GM21825 (cell line): ENCODE measurements around the gene CACNB2.

Experiments
- ATAC-seq: cut with Tn5 transposase; IDR thresholded peaks from one replicate; pipeline ENCODE4 v1.9.1; 2021; ENCODE audit warnings: mild to moderate bottlenecking, moderate library complexity; ENCODE audit not compliant: unreplicated experiment

CACNB2 gene

DNA sequence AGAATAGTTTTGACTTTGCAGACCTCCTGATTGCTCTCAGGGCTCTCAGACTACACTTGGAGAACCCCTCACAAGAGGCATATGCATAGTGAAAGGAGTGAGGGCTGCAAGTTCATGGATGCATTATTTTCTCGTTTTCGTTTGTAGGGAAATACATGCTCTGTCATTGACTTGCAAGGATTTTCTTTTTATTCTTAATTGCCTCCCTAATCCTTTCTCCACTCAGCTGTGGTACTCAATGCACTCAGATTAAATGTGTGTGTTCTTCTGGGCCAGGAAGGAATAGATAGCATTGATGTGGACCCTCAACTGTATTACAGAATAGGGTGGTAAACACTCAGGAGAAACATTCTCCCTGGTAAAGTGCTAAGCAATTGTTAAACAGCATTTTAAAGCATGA is 188.7 kb downstream of the CACNB2 start:
- no peak for ATAC-seq

DNA sequence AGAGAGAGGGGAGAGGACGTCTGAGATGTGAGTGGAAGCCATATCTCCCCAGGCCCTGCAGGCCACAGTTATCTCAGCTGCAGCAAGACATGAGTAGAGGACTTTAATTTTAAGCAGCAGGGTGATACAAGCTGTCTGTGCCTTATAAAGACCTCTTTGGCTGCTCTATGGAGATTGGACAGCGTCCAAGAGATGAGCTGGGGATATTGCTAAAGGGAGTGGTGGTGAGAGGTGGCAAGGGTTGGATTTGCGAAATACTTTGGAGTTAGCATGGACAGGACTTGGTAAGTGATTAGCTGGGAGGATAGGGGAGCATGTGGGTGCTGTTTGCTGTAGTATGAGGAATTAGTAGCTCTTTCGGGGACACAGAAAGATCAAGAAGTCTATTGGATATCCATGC is 191.8 kb downstream of the CACNB2 start:
- no peak for ATAC-seq

DNA sequence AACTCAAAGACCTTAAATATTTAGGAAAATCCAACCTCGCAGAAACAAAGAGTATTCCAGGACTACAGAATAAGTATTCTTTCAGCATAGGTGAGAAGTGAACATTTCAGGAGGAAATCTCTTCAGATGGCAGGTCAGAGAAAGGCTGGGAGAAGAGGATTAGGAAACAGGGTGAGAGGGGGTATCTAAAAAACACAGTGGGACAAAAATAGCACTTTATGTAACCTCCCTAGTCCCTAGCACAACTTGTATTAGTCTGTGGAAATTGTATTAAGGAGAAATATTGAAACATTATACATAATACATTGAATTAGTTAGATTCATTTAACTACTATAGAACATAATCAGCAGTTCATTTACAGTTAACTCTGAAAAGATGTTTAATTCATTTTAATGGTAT is 192.3 kb downstream of the CACNB2 start:
- ATAC-seq = no peak

DNA sequence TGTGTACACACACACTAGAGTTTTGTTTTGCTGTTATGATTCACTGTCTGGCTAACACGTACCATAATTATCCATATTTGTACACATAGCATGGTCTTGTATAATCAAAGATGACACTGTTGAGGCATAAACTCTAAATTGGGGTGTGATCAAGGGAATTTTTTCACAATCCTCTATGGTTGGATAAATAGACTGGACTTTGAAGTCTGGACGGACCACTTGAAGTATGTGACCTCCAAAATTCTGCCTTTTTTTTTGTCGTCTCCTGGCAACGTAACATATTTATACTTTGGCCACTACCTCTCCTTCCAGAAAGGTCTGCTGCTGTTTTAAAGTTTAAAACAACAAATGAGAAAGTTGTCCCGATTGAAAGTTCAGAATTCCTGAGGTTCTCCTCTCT is 193.4 kb downstream of the CACNB2 start:
- ATAC-seq = no peak

DNA sequence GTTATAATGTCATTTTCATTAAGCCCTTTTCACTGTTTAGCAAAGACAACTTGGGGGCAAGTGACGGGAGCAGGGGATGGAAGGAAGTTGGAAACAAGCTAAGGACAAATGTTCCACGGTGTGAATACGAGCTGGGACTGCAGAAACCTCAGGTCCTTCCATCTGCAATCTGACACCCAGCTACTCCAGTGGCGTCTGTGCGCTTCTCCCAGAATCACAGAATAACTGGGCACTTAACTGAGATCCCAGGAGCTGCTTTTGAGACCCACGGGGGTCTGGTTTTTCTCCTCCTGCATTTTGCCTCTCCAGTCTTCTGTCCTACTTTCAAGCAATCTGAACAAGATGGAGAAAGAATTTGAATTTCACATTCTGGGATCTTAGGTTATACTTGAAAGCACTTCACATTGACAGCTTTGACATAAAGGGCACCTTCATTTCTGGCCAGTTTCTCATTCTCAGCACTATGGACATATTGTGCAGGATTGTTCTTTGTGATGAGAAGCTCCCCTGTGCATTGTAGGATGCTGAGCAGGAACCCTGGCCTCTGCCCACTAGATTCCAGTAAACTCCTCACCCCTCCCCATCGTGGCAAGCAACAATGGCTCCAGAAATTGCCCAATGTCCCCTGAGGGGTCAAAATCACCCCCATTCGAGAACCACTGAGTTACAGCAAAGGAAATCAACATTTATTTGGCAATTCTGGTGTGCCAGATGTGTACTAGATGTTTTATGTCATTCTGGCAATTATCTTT is 194.1 kb downstream of the CACNB2 start:
- no peak for ATAC-seq

DNA sequence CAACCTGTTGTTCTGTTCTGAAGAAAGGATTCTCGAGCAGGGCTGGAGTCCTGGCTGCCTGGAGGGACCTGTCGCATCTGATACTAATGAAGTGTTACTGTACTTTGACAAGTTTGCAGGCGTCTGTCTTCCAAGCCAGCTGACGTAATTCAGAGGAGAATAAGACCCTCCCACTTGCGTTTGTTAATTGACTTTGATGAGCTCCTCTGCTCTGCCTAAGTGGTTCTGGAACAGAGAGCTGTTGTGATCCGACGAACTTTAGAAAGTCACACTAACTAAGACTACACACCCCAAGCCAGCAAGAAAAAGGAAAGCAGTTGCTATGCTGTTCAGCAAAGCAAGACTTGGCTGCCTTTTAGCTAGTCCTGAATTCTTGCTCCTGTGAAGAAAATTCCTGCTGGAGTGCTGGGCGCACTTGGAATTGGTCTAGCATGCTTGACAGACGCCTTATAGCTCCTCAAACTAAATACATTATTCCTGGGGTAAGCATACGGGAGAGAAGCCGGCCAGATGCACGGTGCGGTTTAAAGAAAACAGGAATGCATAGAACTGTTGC is 200.3 kb downstream of the CACNB2 start:
- no peak for ATAC-seq

DNA sequence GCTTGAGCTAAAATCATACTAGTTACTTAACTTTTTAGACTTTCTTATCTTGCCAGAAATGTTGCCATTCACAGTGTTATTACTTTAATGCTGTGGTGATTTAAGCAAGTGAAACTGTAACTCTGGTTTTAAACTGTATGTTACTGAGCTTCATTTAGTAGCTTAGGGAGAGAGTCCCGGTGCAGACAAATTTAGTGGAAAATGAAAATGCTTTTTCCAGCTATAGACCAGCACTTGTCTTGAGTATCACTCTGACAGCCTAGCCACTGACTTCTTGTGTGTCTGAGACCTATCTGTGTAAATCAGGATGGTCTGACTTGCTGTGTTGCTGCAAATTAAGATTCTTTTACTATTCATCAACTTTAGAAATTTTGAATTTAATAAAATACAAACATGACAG is 200.8 kb downstream of the CACNB2 start:
- no peak for ATAC-seq

DNA sequence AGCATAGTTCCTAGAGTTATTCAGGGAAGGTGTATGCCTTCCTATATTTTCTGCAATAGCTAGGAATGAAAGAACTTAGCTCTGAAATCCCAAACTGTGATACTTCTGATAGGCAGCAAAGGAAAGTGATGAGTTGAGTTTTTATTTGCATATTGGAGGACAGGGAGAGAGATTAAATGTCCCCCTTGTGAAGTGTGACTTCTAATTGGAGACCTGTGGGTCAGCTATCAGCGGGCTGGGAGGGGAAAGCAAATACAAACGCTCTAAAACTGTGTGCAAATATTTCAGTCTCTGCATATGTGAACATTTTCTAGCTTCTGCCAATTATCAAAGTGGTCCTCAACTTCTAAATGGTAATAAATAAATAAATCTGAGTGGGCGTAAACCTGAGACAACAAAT is 203.3 kb downstream of the CACNB2 start:
- ATAC-seq = no peak

DNA sequence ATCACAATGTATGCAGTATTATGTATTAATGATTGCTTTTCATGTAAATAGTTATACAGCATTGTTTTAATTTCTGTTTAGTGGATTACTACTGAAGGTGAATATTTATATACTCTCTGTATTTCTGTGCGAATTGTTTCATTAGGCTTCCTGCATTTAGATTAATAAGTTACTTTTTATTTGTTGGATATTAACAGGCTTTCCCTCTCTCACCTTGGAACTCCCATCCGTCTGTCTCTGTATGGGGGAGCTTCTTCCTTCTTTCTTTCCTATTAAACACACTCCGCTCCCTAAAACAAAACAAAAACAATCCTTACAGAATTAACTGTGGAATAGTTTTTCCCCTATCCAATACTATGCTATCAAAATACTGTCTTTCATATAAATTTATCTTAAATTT is 205.1 kb downstream of the CACNB2 start:
- no peak for ATAC-seq

DNA sequence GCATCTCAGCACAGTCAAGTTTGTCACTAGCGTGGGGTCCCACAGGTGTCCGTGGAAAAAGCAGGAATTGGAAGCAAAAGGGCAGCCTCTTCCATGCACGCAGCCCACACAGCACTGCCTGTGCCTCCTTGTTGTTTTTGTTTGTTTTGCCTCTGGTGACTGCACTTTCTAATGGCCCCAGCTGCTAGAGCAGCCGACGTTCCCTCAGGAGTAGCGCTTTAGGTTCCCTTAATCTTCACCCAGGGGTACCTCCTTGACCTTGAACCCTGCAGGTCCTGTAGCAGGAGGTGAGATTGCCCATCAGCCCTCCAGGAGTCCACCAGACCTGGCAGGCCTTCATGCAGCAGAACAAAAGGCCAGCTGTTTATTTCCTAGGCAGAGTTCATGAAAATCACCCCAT is 210.1 kb downstream of the CACNB2 start:
- ATAC-seq = no peak

DNA sequence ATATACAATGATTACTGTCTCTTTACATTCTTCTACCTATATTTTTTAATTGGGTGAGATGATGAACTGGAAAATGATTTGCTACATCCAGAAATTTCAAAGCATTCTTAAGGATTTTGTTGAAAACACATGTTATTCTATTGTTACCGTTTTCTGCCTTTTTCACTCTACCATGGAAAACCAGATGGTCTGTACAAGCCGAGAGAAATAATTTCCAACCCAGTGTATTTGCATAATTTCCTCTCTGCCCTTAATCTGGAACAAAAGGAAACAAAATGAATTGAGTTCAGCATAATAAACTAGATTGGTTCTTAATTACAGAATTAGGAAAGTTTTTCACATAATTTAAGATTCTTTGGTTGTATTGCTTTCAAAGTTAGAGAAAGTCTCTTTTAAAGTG is 211.2 kb downstream of the CACNB2 start:
- ATAC-seq = no peak

DNA sequence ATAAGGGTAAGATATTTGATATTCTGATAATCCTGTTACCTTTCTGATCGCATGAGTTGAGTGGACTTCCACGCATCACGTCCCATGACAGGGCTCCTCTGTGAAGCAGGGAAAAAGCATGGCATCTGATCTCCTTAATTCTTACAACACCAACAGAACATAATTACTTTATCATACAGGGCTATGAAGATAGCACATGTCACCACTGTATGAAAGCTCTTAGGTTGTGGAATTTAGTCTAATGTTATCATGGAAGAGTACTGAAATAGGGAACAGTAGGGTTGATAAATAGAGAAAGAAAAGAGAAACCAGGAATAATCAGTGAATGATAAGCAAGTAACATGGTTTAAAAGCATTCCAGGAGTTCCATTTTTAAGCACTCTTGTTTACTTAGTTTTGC is 212.0 kb downstream of the CACNB2 start:
- no peak for ATAC-seq

DNA sequence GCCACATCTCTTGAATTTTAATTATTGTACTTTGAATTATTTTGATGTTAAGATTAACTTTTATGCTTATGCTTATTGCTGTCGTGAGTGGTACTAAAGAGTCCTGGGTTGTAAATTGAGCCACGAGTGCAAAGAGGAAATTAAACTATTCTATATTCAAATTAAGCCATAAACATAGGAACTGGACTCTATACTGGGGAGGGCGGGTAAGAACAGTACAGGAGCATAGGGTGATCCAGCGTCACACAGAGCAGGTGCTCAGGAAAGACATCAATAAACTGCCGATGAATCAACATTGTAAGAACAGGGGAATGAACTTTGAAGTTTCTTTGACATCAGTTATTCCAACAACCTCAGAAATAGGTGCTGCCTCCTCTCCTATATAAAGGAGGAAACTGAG is 219.6 kb downstream of the CACNB2 start:
- no peak for ATAC-seq

DNA sequence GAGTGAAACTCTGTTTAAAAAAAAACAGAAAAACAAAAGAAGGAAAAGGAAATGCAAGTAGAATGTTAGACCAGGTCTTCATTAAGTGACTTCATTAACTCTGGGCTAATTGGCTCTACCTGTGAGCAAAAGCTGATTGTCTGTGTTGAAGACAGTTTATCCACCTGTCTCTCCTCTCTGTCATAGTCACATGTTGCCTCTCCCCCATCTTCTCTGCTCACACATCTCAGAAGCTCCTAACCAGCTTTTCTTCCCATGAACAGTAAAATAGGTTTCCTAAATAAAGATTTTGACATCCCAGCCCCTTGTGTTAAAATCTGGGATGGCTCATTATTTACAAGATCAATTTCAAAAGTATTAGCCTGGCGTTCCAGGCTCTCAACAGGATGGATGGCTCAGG is 222.7 kb downstream of the CACNB2 start:
- no peak for ATAC-seq

DNA sequence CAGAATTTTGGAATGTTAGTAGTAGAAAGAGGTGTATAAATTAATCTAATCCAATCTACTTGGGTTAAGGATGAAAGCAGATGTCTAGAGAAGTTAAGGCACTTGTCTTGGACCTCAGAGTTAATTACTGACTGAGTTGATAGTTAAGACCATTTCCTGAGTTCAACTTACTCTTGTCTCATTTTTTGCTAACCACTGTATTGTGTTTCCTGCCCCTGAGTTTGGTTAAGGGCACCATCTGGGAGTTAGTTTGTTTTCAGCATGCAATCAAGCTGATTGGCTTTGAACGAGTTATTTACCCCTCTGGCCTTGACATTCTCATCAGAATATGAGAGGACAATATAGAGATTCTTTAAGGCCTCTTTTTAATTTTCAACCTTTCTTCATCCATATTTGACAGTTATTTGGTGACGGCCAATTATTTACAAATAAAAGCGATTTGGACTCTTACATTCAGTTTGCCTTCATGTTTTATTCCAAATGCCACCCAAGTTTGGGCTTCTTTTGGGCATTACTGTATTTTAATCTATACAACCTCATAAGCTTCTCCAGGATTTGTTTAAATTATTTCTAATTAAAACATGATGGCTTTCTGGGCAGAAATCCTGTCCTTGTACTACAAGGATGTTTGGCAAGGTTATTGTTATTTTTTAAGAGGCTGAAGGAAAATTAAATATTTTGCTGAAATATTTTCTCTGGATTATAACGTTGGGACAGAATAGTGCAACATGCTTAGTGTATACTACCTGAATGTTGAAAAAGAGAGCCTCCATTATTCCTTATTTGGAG is 225.0 kb downstream of the CACNB2 start:
- peak; percentile 93 for ATAC-seq

DNA sequence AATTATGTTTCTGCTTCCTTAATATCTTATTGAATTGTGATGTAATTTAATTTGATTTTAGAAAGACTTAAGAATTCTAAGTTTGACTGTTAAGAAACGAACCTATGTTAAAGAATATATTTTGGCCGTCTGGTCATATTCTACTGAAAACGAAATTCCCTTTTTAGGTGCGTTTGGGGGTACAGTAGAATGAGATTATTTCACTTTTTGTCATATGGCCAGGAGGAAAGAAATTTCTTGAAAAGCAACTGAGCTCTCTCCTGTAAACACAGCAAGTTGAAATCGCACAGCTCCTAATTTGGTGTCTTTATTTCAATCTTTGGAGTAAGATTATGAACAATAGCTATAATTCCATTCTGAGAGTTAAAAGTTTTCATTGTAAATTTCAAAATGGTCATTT is 227.6 kb downstream of the CACNB2 start:
- no peak for ATAC-seq

DNA sequence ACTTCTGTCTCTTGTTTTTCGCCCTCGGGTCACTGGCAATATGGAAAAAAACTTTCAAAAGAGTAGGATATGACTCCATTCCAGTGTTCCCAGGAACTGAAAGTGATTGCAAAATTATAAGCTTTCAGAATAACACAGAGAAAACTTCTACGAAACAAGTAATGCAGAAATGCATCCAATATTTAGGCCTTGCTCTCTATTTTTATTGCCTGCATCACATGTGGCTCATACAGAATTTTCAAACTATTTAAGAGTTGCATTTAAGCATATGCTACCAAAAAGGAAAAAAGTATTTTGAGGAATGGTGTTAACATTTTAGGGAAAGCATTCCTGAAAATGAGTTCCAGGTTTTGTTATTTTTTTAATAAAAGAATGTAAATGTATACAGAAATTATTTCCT is 228.0 kb downstream of the CACNB2 start:
- no peak for ATAC-seq

DNA sequence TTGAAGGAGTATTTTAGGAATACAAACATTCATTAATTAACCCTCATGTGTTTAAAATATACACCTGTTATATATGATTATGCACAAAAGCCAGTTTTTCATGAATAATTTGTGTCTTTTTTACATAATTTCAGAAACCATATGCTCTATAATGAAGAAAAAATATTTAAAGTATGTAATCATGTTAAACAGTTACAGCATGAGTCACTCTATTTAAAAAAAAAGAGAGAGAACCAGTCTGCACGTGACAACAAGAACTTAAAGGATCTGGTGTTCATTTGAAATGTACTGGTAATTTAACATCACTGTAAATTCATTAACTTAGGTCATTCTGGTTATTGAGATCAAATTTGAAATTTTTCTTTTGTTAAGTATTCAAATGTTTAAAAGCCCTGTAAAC is 228.5 kb downstream of the CACNB2 start:
- no peak for ATAC-seq

DNA sequence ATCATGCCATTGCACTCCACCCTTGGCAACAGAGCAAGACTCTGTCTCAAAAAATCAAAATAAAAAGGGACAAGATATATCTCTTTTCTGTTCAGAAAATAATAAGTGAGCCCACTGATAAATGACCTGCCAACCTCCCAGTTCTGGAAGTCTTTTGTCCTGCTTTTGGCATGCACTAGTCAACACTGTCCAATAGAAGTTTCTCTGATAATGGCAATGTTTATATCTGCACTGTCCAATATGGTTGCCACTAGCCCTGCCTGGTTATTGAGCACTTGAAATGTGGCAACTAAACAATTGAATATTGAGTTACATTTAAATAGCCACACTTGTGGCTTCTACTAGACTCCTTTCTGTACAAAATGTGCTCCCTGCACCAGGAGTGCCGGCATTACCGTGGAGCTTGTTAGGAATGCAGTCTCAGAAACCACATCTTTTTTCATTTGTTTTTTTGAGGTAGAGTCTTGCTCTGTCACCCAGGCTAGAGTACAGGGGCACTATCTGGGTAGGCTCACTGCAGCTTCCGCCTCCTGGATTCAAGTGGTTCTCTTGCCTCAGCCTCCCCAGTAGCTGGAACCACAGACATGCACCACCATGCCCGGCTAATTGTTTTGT is 229.7 kb downstream of the CACNB2 start:
- ATAC-seq = no peak

DNA sequence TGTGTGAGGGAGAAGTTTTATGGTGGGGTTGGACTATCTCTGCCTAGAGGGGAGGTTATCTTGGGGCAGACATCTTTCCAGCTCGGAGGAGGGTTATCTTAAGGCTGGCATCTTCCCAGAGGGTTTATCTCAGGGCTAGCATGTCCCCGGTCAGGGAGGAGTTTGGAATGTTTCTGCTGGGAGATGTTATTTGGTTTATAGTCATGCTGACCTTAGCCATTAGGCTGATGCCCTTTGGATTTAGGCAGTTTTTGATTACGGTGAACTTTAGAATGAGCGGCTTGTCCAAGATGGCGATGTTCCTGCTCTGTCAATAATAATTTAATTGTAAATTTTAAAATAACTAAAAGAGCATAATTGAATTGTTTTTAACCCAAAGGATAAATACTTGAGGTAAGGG is 236.4 kb downstream of the CACNB2 start:
- no peak for ATAC-seq

DNA sequence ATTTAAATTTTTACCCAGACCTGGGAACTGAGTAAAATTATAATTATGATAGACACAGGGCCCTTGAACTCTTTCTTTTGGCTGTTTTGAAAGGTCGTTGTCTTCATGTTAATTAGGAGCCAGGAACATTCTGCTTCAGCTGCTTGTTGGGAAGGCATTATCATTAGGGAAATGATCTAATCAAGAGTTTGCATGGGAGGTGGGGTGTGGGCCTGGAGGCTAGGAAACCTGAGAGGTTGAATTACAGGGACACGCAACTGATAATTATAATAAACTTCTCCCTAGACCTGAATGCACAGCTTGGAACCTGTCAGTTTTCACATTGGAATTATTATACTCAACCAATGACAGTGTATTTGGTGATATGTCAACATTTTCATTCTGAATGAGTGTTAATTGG is 237.7 kb downstream of the CACNB2 start:
- ATAC-seq = no peak

DNA sequence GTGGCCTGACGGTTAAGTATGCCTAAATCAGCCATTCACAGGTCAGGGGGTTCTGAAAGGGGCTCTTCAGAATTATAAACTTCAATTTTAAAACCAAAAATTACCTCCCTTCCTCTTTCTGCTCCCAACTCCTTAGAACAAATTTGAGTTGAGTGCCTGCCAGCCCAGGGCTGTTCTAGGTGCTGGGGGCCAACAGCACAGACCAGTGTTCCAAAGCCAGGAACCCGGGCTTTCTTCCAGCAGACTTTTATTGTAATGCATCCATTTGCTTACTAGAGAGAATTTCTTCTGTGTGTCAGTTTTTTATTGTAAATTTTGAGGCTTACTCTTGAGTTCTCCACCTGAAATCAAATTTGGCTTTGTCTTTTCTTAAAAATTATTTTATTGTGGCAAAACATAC is 238.5 kb downstream of the CACNB2 start:
- no peak for ATAC-seq
